Naive B cell (primary cell): ENCODE measurements around the gene TRPM2. TPM values are rescaled to one million over a fixed set of nuclear protein-coding genes. Genes with fewer than 3 reads are reported as not detected.
A peak's percentile ranks its signal among the peaks of the same experiment; 100 is the strongest.

Experiments
- ATAC-seq, 2 donors: fragments of 150-1000 bp; cut with Tn5 transposase; 2 replicates each; pipeline ENCODE4 v1.10.0; 2021; ENCODE audit warnings: low read depth in 2 of 2, mild to moderate bottlenecking in 2 of 2, moderate library complexity in 2 of 2
- DNase-seq: peaks from one replicate; pipeline ENCODE4 v3.0.0; 2022
- H3K27ac Mint-ChIP-seq, 6 donors: one replicate each; pipeline ENCODE4 v1.8.0; 2020 to 2022; ENCODE audit warnings: mild to moderate bottlenecking in 6 of 6, mixed read lengths in 6 of 6, moderate library complexity in 5 of 6, inconsistent platforms in 2 of 6
- H3K27me3 Mint-ChIP-seq, 3 donors: one replicate each; pipeline ENCODE4 v1.8.0; 2021 to 2022; ENCODE audit warnings: mixed read lengths in 3 of 3, mild to moderate bottlenecking in 1 of 3
- H3K36me3 Mint-ChIP-seq, 2 donors: one replicate each; pipeline ENCODE4 v1.8.0; 2020 to 2022; ENCODE audit warnings: mixed read lengths in 2 of 2, inconsistent platforms in 1 of 2, mild to moderate bottlenecking in 1 of 2
- H3K4me1 Mint-ChIP-seq, 3 donors: one replicate each; pipeline ENCODE4 v1.8.0; 2020 to 2022; ENCODE audit warnings: mixed read lengths in 3 of 3, inconsistent platforms in 1 of 3, mild to moderate bottlenecking in 1 of 3, moderate library complexity in 1 of 3
- H3K4me3 Mint-ChIP-seq, 8 donors: one replicate each; pipeline ENCODE4 v1.8.0; 2020 to 2022; ENCODE audit warnings: mild to moderate bottlenecking in 8 of 8, mixed read lengths in 8 of 8, moderate library complexity in 8 of 8, inconsistent platforms in 2 of 8
- H3K9me3 Mint-ChIP-seq, 7 donors: one replicate each; pipeline ENCODE4 v1.8.0; 2020 to 2022; ENCODE audit warnings: mixed read lengths in 7 of 7, mild to moderate bottlenecking in 5 of 7, inconsistent platforms in 2 of 7, moderate library complexity in 1 of 7
- polyA plus RNA-seq, 6 donors: library from polyadenylated mRNA; unstranded; fragments of 300-500 nt; fragmentation: Illumina TruSeq; gene quantifications; one replicate each; pipeline ENCODE4 v1.2.3, GENCODE V29; 2021; ENCODE audit warnings: low read depth in 6 of 6

Gene TRPM2
- 1 to 10 TPM in 5 of 6 donors, under 1 TPM in 1; 0.48 to 4.8 (median 2.6) TPM for polyA plus RNA-seq

GRCh38 chr21:44353191-44353970 lies at the start of gene TRPM2:
TRPM2 (plus strand) TSS chr21:44353621; CDS start chr21:44353701, 80 bp downstream.
- Mint-ChIP-seq H3K36me3 (peaks cover 0 to 4% of the 10 kb centered on the region in 2 donors), H3K27me3 (peaks cover 0 to 20% (median 0%) of the 10 kb centered on the region in 3 donors), H3K4me1 (peaks cover 39 to 54% (median 43%) of the 10 kb centered on the region in 3 donors), H3K9me3 (peaks cover 0 to 3% (median 0%) of the 10 kb centered on the region in 7 donors), H3K4me3 (peak within 1 kb of the TSS; percentile 79 to 95 (median 89)), H3K27ac (peak within 1 kb of the TSS; percentile 26 to 94 (median 74))
- ATAC-seq (peak; percentile 64 to 65), DNase-seq (no peak)

- Mint-ChIP-seq H3K27ac (peak overlapping the region in 5 of 6 donors; percentile 79 to 95 (median 93)), H3K4me1 (peaks cover 47 to 68% (median 52%) of the 10 kb centered on the region in 3 donors), H3K36me3 (peaks cover 0 to 12% of the 10 kb centered on the region in 2 donors), H3K4me3 (peak overlapping the region in 4 of 8 donors; percentile 72 to 92 (median 85)), H3K27me3 (no peaks in the 10 kb centered on the region), H3K9me3 (no peaks in the 10 kb centered on the region)
- no peak for DNase-seq
- no peak for ATAC-seq
These were observed 49.3 kb upstream of the TRPM2 start for GRCh38 chr21:44304011-44304616.

- Mint-ChIP-seq H3K9me3 (no peaks in the 10 kb centered on the region), H3K36me3 (peaks cover 0 to 12% of the 10 kb centered on the region in 2 donors)
These were observed 48.5 kb upstream of the TRPM2 start for GRCh38 chr21:44304877-44305293.

GRCh38 chr21:44305691-44306090 lies 47.7 kb upstream of the TRPM2 start:
- Mint-ChIP-seq H3K4me1 (peaks cover 44 to 62% (median 48%) of the 10 kb centered on the region in 3 donors), H3K36me3 (peaks cover 0 to 14% of the 10 kb centered on the region in 2 donors), H3K27ac (peak overlapping the region in 1 of 6 donors; percentile 90), H3K4me3 (no peak overlapping the region), H3K9me3 (no peaks in the 10 kb centered on the region), H3K27me3 (no peaks in the 10 kb centered on the region)
- no peak for ATAC-seq
- no peak for DNase-seq

More at GRCh38 chr21:44304877-44305293, 48.5 kb upstream of the TRPM2 start:
- Mint-ChIP-seq H3K4me1 (peaks cover 44 to 64% (median 48%) of the 10 kb centered on the region in 3 donors), H3K27ac (peak overlapping the region in 5 of 6 donors; percentile 49 to 95 (median 90)), H3K27me3 (no peaks in the 10 kb centered on the region), H3K4me3 (peak overlapping the region; percentile 20 to 72 (median 56))
- peak; percentile 53 for DNase-seq
- ATAC-seq: peak; percentile 57 to 59

GRCh38 chr21:44306936-44307704 lies 46.3 kb upstream of the TRPM2 start:
- H3K27me3 Mint-ChIP-seq: no peaks in the 10 kb centered on the region
- H3K27ac Mint-ChIP-seq: peak overlapping the region in 4 of 6 donors; percentile 51 to 81 (median 80)
- DNase-seq (no peak), ATAC-seq (no peak)
- no peaks in the 10 kb centered on the region for H3K9me3 Mint-ChIP-seq
- H3K4me1 Mint-ChIP-seq: peaks cover 33 to 55% (median 37%) of the 10 kb centered on the region in 3 donors
- peaks cover 6 to 23% of the 10 kb centered on the region in 2 donors for H3K36me3 Mint-ChIP-seq
- H3K4me3 Mint-ChIP-seq: peak overlapping the region in 2 of 8 donors; percentile 40 to 61

- no peak for DNase-seq
These were observed 42.6 kb upstream of the TRPM2 start for GRCh38 chr21:44310628-44311507.

GRCh38 chr21:44312089-44312488 lies 41.3 kb upstream of the TRPM2 start:
- DNase-seq: no peak
- peak overlapping the region in 1 of 8 donors; percentile 42 for H3K4me3 Mint-ChIP-seq

More at GRCh38 chr21:44310628-44311507, 42.6 kb upstream of the TRPM2 start:
- H3K27ac Mint-ChIP-seq: peak overlapping the region in 5 of 6 donors; percentile 11 to 86 (median 26)
- peak; percentile 64 to 66 for ATAC-seq
- no peak overlapping the region for H3K4me3 Mint-ChIP-seq
- H3K36me3 Mint-ChIP-seq: peaks cover 6 to 23% of the 10 kb centered on the region in 2 donors
- H3K27me3 Mint-ChIP-seq: no peaks in the 10 kb centered on the region
- H3K9me3 Mint-ChIP-seq: no peaks in the 10 kb centered on the region
- H3K4me1 Mint-ChIP-seq: peaks cover 9 to 26% (median 21%) of the 10 kb centered on the region in 3 donors

GRCh38 chr21:44312716-44313115 lies 40.7 kb upstream of the TRPM2 start:
- peaks cover 6 to 22% of the 10 kb centered on the region in 2 donors for H3K36me3 Mint-ChIP-seq
- H3K9me3 Mint-ChIP-seq: no peaks in the 10 kb centered on the region
- H3K27me3 Mint-ChIP-seq: no peaks in the 10 kb centered on the region
- no peak for ATAC-seq
- peaks cover 6 to 18% (median 17%) of the 10 kb centered on the region in 3 donors for H3K4me1 Mint-ChIP-seq
- peak overlapping the region in 1 of 6 donors; percentile 11 for H3K27ac Mint-ChIP-seq
- no peak for DNase-seq
- H3K4me3 Mint-ChIP-seq: no peak overlapping the region

More at GRCh38 chr21:44312089-44312488, 41.3 kb upstream of the TRPM2 start:
- H3K27ac Mint-ChIP-seq: peak overlapping the region in 2 of 6 donors; percentile 11 to 80
- peaks cover 6 to 29% of the 10 kb centered on the region in 2 donors for H3K36me3 Mint-ChIP-seq
- no peak for ATAC-seq
- no peaks in the 10 kb centered on the region for H3K9me3 Mint-ChIP-seq
- no peaks in the 10 kb centered on the region for H3K27me3 Mint-ChIP-seq
- peaks cover 9 to 24% (median 23%) of the 10 kb centered on the region in 3 donors for H3K4me1 Mint-ChIP-seq

- ATAC-seq: no peak
- no peak for DNase-seq
- peak overlapping the region in 1 of 8 donors; percentile 53 for H3K4me3 Mint-ChIP-seq
- no peaks in the 10 kb centered on the region for H3K27me3 Mint-ChIP-seq
- H3K27ac Mint-ChIP-seq: no peak overlapping the region
- H3K4me1 Mint-ChIP-seq: peaks cover 0 to 12% (median 11%) of the 10 kb centered on the region in 3 donors
- H3K36me3 Mint-ChIP-seq: peaks cover 6 to 18% of the 10 kb centered on the region in 2 donors
- H3K9me3 Mint-ChIP-seq: no peaks in the 10 kb centered on the region
These were observed 40.0 kb upstream of the TRPM2 start for GRCh38 chr21:44313451-44313850.

- peak overlapping the region in 1 of 8 donors; percentile 21 for H3K4me3 Mint-ChIP-seq
- H3K27me3 Mint-ChIP-seq: no peaks in the 10 kb centered on the region
- peaks cover 0 to 11% (median 7%) of the 10 kb centered on the region in 3 donors for H3K4me1 Mint-ChIP-seq
- H3K36me3 Mint-ChIP-seq: peaks cover 6 to 18% of the 10 kb centered on the region in 2 donors
- H3K9me3 Mint-ChIP-seq: no peaks in the 10 kb centered on the region
- no peak for DNase-seq
- H3K27ac Mint-ChIP-seq: peak overlapping the region in 1 of 6 donors; percentile 47
- ATAC-seq: no peak
These were observed 39.3 kb upstream of the TRPM2 start for GRCh38 chr21:44314128-44314527.

- Mint-ChIP-seq H3K27me3 (no peaks in the 10 kb centered on the region), H3K4me1 (peaks cover 0 to 11% (median 7%) of the 10 kb centered on the region in 3 donors), H3K27ac (no peak overlapping the region), H3K36me3 (peaks cover 6 to 18% of the 10 kb centered on the region in 2 donors), H3K4me3 (peak overlapping the region in 1 of 8 donors; percentile 21), H3K9me3 (no peaks in the 10 kb centered on the region)
- DNase-seq (no peak), ATAC-seq (no peak)
These were observed 38.9 kb upstream of the TRPM2 start for GRCh38 chr21:44314561-44314960.

- Mint-ChIP-seq H3K27me3 (no peaks in the 10 kb centered on the region), H3K36me3 (peaks cover 6 to 16% of the 10 kb centered on the region in 2 donors)
These were observed 37.7 kb upstream of the TRPM2 start for GRCh38 chr21:44315691-44316203.

More at GRCh38 chr21:44315691-44316203, 37.7 kb upstream of the TRPM2 start:
- H3K27ac Mint-ChIP-seq: peak overlapping the region in 1 of 6 donors; percentile 12
- H3K4me1 Mint-ChIP-seq: peaks cover 0 to 11% (median 7%) of the 10 kb centered on the region in 3 donors
- ATAC-seq (no peak), DNase-seq (no peak)
- H3K9me3 Mint-ChIP-seq: no peaks in the 10 kb centered on the region
- peak overlapping the region in 1 of 8 donors; percentile 52 for H3K4me3 Mint-ChIP-seq
